Stomach (tissue), 9 donors: ENCODE measurements around the gene MGAT5. TPM values are rescaled to one million over a fixed set of nuclear protein-coding genes. Genes with fewer than 3 reads are reported as not detected.

Experiments used
- DNase-seq, 2 donors: peaks; one replicate each; pipeline versions ENCODE4 v3.0.0 to v3.0.0-alpha.2; 2013 to 2019
- H3K27ac ChIP-seq, 5 donors: fragments of 200-600 bp in 4 of 5; sonication (generic) in 4 of 5; one replicate each; pipeline ENCODE4 v1.5.1; 2013 to 2019; ENCODE audit warnings: mild to moderate bottlenecking in 1 of 5, moderate library complexity in 1 of 5
- H3K27me3 ChIP-seq, 3 donors: fragments of 200-600 bp; sonication (generic); one replicate each; pipeline ENCODE4 v1.5.1; 2017 to 2019; ENCODE audit warnings: mixed run types in 1 of 3
- H3K36me3 ChIP-seq, 4 donors: fragments of 200-600 bp; sonication (generic); 1 replicate in 3 of 4; 2 replicates in 1 of 4; pipeline ENCODE4 v1.5.1; 2016 to 2019
- H3K4me1 ChIP-seq, 4 donors: fragments of 200-600 bp; sonication (generic); one replicate each; pipeline ENCODE4 v1.5.1; 2016 to 2019
- H3K4me3 ChIP-seq, 4 donors: fragments of 200-600 bp; sonication (generic) in 3 of 4; one replicate each; pipeline ENCODE4 v1.5.1; 2016 to 2019; ENCODE audit warnings: mild to moderate bottlenecking in 1 of 4
- H3K9me3 ChIP-seq, 4 donors: fragments of 200-600 bp; sonication (generic); one replicate each; pipeline ENCODE4 v1.5.1; 2016 to 2019
- EP300 ChIP-seq: sonication (generic); formaldehyde crosslinking; IDR thresholded peaks from one replicate; pipeline ENCODE4 v1.6.1; 2017; ENCODE audit warnings: antibody characterized with exemption
- POLR2A ChIP-seq, 4 donors: fragments of 450-650 bp; IDR thresholded peaks; one replicate each; pipeline ENCODE4 v1.6.1; 2016; ENCODE audit warnings: antibody characterized with exemption in 4 of 4, control low read depth in 2 of 4, mild to moderate bottlenecking in 1 of 4, moderate library complexity in 1 of 4
- POLR2AphosphoS5 ChIP-seq, 3 donors: sonication (generic); formaldehyde crosslinking; IDR thresholded peaks; one replicate each; pipeline ENCODE4 v1.6.1; 2016; ENCODE audit warnings: antibody characterized with exemption in 3 of 3
- WGBS, 5 donors: extraction: QIAGEN DNeasy Blood & Tissue Kit in 3 of 5; methylation state at CpG; one replicate each; pipeline versions ENCODE4 v1.1.5 to v1.1.7; 2013 to 2018; 5-methylcytosine and 5-hydroxymethylcytosine counted together
- intact Hi-C: fragments of 100-400 bp; cut with DNase I; formaldehyde crosslinking; loops from one replicate; pipeline ENCODE4 v1.15.1; 2023; ENCODE audit warnings: low total_unique reads
- polyA plus RNA-seq, 3 donors: library from polyadenylated mRNA; stranded (reverse); fragments of 200-250 nt; gene quantifications; one replicate each; pipeline ENCODE4 v1.2.3, GENCODE V29; 2013
- total RNA-seq, 5 donors: library from RNA; depleted of rRNA; stranded (reverse); fragments of >200 nt; gene quantifications; one replicate each; pipeline versions ENCODE4 v1.1.0 to v1.2.3, GENCODE V29; 2014 to 2016
- TF ChIP-seq, protein P1 (sequence below), 7 experiments: fragments of 450-650 bp in 4 of 7; fragments of 200-600 bp in 3 of 7; sonication (generic) in 3 of 7; IDR thresholded peaks; one replicate each; pipeline ENCODE4 v1.5.1; 2016 to 2019; ENCODE audit warnings: antibody characterized with exemption in 7 of 7, control low read depth in 2 of 7, mild to moderate bottlenecking in 1 of 7
- donor health status: healthy with polysubstance abuse.
- donor health status: Bipolar disorder and iron deficiency.
- donor health status: healthy.

MGAT5 gene
- total and polyA plus RNA-seq, 8 donors = 3.9 to 125 (median 46.0) TPM

GRCh38 chr2:134283661-134284060 lies 29.8 kb downstream of the MGAT5 start:
- no peak for DNase-seq
- 84 to 90% (median 88%) methylated on average over 5 of the region's 5 CpGs for WGBS, 5 donors
- TF ChIP-seq EP300 (no peak), POLR2A (IDR thresholded peaks at IDR 0.05) (no peak), POLR2AphosphoS5 (IDR thresholded peaks at IDR 0.05) (no peak)
- TF ChIP-seq, protein P1, sequence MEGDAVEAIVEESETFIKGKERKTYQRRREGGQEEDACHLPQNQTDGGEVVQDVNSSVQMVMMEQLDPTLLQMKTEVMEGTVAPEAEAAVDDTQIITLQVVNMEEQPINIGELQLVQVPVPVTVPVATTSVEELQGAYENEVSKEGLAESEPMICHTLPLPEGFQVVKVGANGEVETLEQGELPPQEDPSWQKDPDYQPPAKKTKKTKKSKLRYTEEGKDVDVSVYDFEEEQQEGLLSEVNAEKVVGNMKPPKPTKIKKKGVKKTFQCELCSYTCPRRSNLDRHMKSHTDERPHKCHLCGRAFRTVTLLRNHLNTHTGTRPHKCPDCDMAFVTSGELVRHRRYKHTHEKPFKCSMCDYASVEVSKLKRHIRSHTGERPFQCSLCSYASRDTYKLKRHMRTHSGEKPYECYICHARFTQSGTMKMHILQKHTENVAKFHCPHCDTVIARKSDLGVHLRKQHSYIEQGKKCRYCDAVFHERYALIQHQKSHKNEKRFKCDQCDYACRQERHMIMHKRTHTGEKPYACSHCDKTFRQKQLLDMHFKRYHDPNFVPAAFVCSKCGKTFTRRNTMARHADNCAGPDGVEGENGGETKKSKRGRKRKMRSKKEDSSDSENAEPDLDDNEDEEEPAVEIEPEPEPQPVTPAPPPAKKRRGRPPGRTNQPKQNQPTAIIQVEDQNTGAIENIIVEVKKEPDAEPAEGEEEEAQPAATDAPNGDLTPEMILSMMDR (IDR thresholded peaks at IDR 0.05) = no peak
- H3K27ac ChIP-seq = no peak overlapping the region
- H3K27me3 ChIP-seq = no peaks in the 10 kb centered on the region
- H3K36me3 ChIP-seq = peaks cover 0 to 2% (median 0%) of the 10 kb centered on the region in 4 donors
- no peak overlapping the region for H3K4me3 ChIP-seq
- no peaks in the 10 kb centered on the region for H3K9me3 ChIP-seq
- H3K4me1 ChIP-seq = peaks cover 0 to 29% (median 15%) of the 10 kb centered on the region in 4 donors
- intact Hi-C loops = no loop called here

DNA sequence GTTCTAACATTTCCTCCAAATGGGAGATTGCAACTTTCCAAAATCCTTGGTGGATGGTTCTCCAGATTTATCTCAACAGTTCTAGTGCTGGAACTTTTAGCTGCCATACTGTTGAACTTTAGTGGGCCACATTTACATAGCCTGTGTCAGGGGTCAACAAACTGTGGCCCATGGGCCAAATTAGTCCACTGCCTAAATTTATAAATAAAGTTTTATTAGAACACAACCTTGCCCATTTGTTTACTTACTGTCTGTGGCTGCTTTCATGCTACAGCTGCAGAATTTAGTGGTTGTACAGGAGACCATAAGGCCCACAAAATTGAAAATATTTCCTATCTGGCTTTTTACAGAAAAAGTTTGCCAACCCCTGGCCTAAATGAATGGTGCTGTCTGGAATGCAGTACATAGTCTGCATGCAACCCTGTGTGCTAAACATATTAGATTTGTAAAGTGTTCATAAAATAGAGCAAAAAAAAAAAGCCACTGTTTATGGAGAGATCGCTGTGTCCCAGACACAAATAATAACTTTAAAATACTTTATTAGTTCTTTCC lies 30.3 kb downstream of the MGAT5 start:
- Histone ChIP-seq H3K9me3 (no peaks in the 10 kb centered on the region), H3K27ac (no peak overlapping the region), H3K4me3 (no peak overlapping the region), H3K4me1 (peaks cover 1 to 29% (median 15%) of the 10 kb centered on the region in 4 donors), H3K36me3 (no peaks in the 10 kb centered on the region), H3K27me3 (no peaks in the 10 kb centered on the region)
- 90 to 97% (median 92%) methylated on average over 1 of the region's 1 CpG for WGBS, 5 donors
- no peak for DNase-seq
- no peak for TF ChIP-seq POLR2AphosphoS5 (IDR thresholded peaks at IDR 0.05)
- TF ChIP-seq, protein P1 (IDR thresholded peaks at IDR 0.05) = no peak
- no peak for TF ChIP-seq EP300
- no peak for TF ChIP-seq POLR2A (IDR thresholded peaks at IDR 0.05)
- intact Hi-C loops = no loop called here

DNA sequence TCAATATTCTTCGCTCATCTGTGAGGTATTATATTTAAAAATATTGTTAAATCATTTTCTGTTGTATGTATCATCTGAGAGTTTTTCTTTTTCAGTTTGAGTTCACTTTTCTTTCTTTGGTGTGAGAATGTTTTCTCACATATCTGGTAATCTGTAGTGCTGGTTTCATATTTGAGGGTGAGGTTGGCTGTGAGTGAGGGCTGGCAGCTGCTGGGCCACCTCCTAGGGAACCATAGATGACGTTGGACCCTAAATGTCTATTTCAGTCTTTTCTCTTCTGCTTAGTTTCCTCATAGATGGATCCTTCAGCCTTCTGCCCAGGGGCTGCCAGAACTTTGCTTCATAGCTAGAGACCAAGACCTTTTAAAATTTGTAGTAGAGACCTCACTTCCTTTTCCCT lies 33.5 kb downstream of the MGAT5 start:
- DNase-seq = no peak
- intact Hi-C loops = no loop called here
- peaks cover 7 to 53% (median 14%) of the 10 kb centered on the region in 4 donors for H3K4me1 ChIP-seq
- peak overlapping the region in 1 of 5 donors; percentile 14 for H3K27ac ChIP-seq
- 75 to 93% (median 85%) methylated on average over 2 of the region's 2 CpGs for WGBS, 5 donors
- no peak overlapping the region for H3K4me3 ChIP-seq
- H3K36me3 ChIP-seq = no peaks in the 10 kb centered on the region
- no peaks in the 10 kb centered on the region for H3K27me3 ChIP-seq
- TF ChIP-seq POLR2A (IDR thresholded peaks at IDR 0.05) (no peak), POLR2AphosphoS5 (IDR thresholded peaks at IDR 0.05) (no peak), EP300 (no peak)
- TF ChIP-seq, protein P1 (IDR thresholded peaks at IDR 0.05) = no peak
- no peaks in the 10 kb centered on the region for H3K9me3 ChIP-seq

DNA sequence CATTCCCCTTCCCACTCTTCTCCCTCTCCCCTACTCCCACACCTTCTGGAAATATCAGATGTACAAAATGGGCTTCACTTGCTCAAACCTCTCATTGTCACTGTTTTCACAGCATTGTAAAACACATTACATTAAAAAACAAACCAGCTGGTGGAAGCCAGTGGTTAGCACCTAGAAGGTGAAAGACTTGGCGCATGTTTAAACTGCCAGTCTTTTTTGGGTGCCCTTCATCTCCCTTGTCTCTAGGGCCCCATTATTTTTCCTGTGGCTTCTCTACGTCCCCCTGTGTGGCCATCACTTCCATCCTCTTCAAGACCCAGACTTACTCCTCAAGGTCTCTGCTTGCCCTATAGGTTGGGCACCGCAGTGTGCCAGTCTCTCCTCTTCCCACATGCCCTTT lies 34.9 kb downstream of the MGAT5 start:
- peak overlapping the region in 1 of 5 donors; percentile 38 for H3K27ac ChIP-seq
- peaks cover 7 to 62% (median 19%) of the 10 kb centered on the region in 4 donors for H3K4me1 ChIP-seq
- H3K4me3 ChIP-seq = no peak overlapping the region
- TF ChIP-seq EP300 (no peak), POLR2A (IDR thresholded peaks at IDR 0.05) (no peak), POLR2AphosphoS5 (IDR thresholded peaks at IDR 0.05) (no peak)
- TF ChIP-seq, protein P1 (IDR thresholded peaks at IDR 0.05) = no peak
- no peak for DNase-seq
- intact Hi-C loops = no loop called here
- WGBS, 5 donors = 85 to 93% (median 92%) methylated on average over 3 of the region's 3 CpGs
- H3K27me3 ChIP-seq = no peaks in the 10 kb centered on the region
- H3K36me3 ChIP-seq = no peaks in the 10 kb centered on the region
- no peaks in the 10 kb centered on the region for H3K9me3 ChIP-seq
